T-helper 1 cell (primary cell): ENCODE data around the gene SYTL3.
"Not testable (repeated sequence)": the region's sequence is repeated elsewhere in the genome, so short reads cannot be mapped to it uniquely, and the experiment has no call there.

Experiments used
- DNase-seq, 5 donors: peaks; one replicate each; pipeline ENCODE4 v3.0.0-alpha.2; 2012 to 2020

SYTL3 gene

DNA sequence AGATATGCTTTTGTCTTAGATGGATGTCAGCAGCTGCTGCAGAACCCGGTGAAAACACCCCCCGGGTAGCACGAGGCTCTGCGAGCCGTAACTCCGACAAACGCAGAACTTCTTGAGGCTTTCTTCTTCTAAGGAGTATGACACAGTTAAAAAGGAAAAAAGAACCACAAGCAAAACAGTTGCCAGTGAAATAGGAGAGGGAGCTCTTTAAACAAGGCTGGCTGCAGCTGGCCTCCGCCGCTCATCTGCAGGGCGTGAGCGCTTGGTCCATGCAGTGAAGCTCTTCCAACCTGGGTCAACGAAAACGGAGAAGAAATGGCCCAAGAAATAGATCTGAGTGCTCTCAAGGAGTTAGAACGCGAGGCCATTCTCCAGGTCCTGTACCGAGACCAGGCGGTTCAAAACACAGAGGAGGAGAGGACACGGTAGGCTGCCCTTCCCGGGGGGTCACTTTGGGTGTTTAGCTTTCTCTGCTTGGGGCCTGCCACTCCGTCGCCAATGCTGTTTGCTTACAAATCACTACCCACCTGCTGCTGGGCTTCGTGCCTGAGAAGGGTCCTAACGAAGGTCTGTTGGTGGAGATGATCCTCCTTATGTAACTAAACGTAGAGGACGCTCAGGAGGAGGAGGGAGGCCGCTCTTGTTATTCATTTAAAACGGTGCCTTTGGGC lies 13.2 kb downstream of the SYTL3 start:
- DNase-seq, result no peak

DNA sequence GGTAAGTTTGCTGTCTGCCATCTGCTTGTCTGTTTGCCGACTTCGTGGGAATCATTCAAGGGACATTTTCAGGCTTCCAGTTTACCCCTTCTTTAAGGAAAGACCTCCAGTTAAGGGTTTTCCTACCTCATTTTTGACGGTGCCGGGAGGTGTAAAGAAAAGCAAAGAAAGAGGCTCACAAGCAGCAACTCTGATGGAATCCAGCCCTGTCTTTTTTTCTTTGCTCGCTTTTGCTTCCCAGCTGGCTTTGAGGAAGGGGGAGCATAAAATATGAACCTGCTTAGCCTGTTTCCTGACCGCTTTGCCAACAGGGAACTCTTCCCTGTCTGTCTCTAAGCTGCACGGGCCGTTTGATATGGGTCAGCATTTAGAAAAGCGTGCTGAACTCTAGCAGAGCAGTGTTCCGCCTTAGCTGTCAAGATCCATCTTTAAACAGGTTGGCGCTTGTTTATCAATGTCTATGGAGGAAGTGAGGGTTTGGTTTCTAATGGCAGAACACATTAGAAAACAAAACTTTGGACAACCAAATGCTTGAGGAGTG lies 13.8 kb downstream of the SYTL3 start:
- no peak for DNase-seq

DNA sequence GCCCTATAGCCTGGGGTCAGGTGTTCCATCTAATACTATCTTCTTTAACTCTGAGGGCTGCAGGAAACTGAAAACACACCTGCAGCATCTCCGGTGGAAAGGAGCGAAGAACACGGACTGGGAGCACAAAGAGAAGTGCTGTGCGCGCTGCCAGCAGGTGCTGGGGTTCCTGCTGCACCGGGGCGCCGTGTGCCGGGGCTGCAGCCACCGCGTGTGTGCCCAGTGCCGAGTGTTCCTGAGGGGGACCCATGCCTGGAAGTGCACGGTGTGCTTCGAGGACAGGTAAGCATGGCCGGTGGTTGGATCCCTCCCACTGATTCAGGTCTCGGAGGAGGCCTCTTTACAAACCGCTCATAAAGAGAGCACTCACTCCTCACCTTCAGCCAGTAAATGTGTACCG lies 15.5 kb downstream of the SYTL3 start:
- DNase-seq, result no peak

DNA sequence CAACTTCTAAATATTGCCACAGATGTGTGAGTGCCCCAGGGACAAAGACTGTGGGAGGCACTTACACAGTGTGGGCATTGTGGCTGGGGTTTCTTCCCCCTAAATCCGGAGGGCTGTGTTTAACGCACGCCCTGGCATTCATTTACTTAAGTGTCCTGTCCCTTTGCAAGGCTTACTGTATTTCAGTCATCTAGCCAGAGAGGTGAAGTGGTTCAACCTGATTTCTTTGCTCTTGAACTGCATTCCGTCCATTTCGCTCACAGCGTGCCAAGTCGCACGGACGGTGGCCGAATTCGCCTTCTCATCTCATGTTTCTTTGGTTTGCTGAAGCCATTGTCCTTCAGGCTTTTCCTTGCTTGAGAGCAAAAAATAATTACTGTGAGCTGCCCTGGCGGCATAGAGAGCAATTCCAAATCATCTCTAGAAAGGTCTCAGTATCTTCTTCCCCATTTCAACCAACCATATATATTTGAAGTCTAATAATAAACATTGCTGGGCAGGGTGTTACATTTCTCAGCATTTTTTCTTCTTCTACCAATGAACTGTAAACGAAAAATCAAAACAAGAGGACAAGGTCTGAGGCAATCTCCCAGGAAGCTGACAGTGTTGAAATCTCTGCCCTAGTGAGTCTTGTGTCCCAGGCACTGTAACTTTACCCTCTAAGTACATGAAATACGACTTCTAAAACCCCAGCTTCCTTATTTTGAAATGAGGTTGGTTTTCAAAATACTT lies 16.9 kb downstream of the SYTL3 start:
- no peak for DNase-seq

DNA sequence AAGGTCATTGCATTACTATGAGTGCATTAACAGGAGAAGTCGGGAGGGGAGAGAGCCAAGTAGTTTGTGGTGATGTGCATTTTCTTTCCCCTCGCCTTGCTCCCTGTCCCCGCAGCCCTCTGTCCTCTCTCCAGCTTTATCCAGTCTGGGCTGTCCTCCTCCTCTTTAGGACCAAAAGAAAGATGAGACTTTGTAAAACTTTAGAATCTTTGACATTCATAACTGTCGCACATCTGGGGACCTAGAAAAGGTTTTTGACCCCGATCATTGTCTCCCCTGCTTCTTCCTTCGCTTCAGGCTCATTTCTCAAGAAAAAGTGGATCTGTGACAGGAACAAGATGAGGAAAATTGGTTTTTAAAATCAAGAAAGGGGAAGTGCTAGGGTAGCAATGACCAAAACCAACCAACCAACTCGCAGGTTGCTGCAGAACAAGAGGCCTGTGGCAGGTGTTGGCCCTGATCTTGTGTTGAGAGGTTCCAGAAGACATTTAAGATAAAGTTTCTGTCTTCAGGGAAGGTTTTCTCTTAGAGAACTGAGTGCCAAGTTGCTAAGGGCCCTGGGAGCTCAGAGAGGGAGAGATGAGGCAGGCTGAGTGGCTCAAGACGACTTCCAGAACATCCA lies 17.6 kb downstream of the SYTL3 start:
- no peak for DNase-seq

DNA sequence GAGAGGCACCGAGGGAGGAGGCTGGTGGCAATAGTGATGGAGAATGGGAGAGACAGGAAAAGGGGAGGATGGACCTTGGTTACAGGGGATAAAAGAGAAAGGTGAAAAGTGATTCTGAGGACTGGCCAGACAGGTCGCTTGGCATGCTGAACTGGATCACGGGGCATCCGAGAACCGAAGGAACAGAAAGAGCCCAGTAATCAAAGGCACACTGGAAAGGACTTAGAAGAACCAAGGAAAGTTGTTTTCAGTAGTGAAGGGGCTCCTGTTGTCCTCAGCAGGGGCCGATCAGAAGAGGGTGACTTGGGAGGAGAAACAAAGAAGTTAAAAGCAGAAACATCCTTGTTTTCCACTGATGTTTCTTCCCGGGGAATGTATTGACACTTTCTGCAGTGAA lies 18.9 kb downstream of the SYTL3 start:
- DNase-seq, result no peak

DNA sequence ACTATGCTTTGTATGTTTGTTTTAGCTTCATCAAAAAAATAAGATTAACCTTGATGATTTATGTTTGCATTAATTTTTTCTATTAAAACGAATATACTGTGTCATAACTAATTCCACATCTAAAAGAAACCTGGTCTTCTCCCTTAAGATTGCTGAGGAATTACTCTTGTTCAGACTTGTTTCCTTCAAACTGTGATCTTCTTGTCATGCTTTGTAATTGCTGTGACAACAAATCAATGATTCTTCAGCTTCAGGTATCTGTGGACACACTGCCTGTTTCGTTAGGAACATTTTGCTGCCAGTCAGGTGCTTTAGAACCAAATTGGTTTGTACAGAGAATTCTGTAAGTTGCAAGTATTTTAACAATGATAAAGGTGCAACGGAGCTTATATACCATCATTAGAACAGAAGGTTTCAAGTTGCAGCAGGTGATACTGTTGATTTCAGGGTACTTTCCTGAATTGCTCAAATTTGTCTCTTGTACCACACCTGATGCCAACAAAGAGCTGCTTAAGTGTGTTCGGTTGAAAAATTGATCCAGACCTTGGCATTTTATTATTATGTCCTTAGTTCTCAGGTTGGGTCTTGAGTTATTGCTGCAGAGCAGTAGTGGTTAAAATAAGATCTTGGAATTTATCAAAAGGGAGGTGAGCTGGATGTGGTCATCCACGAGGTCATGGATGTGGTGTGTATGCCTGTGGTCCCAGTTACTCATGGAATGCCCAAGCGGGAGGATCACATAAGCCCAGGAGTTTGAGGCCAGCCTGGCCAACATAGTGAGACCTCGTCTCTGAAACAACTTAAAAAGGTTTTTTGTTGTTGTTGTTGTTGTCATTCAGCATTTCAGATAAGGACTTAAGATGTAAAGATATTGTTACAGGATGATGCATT lies 19.5 kb downstream of the SYTL3 start:
- no peak for DNase-seq

DNA sequence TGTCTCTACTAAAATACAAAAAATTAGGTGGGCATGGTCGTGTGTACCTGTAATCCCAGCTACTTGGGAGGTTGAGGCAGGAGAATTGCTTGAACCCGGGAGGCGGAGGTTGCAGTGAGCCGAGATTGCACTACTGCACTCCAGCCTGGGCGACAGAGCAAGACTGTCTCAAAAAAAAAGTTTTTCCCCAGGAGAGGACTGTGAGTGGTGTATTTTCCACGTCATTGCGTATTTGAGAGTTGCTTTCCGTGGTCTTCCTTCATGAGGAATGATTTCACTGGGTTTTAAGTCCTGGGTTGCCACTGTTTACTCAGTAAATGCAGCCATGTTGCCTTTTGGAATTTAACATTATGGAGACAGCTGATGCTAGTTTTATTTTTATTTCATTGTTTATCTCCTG lies 22.3 kb downstream of the SYTL3 start:
- not testable (repeated sequence) for DNase-seq

DNA sequence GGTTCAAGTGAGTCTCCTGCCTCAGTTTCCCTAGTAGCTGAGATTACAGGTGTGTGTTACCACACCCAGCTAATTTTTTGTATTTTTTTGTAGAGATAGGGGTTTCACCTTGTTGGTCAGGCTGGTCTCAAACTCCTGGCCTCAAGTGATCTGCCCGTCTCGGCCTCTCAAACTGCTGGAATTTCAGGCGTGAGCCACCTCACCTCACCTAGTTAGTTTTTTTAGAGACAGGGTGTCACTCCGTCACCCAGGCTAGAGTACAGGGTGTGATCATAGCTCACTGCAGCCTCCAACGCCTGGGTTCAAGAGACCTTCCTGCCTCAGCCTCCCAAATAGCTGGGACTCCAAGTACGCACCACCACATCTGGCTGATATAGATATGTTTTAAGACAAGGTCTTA lies 22.9 kb downstream of the SYTL3 start:
- DNase-seq, result no peak

DNA sequence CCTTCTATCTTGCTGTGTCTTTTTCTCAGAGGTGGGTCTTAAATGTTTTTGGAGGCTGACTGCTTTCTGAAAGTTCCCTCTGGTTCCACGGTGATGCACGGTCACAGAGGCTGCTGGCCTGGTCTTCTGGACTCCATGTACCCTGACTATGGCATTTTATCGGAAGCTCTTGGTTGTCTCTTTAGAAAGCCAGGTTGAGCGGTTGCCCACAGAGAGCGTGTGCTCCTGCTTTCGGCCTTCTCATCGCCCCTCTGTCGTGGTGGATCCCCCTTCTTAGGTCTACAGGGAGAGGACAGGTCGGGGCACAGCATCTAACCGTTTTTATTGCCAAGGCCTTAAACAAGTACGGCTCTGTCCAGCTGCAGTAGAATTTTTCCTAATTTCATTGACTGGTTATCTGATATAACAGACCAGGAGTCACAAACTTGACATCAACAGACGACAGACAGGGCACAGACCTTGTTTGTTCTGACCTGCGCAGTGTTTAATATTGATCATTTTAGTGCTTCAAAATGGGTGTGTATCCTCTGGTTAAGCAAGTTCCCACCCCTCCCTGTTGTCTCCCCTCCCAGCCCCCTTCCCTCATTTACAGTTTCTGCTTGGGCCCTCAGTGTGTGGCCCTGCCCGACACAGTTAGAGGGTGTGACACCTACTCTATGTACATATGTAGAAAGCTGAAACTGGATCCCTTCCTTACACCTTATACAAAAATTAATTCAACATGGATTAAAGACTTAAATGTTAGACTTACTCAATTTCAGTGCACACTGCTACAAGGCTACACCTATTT lies 24.7 kb downstream of the SYTL3 start:
- DNase-seq, result no peak

DNA sequence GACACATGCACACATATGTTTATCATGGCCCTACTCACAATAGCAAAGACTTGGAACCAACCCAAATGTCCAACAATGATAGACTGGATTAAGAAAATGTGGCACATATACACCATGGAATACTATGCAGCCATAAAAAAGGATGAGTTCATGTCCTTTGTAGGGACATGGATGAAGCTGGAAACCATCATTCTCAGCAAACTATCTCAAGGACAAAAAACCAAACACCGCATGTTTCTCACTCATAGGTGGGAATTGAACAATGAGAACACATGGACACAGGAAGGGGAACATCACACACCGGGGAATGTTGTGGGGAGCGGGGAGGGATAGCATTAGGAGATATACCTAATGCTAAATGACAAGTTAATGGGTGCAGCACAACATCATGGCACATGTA lies 27.2 kb downstream of the SYTL3 start:
- not testable (repeated sequence) for DNase-seq

DNA sequence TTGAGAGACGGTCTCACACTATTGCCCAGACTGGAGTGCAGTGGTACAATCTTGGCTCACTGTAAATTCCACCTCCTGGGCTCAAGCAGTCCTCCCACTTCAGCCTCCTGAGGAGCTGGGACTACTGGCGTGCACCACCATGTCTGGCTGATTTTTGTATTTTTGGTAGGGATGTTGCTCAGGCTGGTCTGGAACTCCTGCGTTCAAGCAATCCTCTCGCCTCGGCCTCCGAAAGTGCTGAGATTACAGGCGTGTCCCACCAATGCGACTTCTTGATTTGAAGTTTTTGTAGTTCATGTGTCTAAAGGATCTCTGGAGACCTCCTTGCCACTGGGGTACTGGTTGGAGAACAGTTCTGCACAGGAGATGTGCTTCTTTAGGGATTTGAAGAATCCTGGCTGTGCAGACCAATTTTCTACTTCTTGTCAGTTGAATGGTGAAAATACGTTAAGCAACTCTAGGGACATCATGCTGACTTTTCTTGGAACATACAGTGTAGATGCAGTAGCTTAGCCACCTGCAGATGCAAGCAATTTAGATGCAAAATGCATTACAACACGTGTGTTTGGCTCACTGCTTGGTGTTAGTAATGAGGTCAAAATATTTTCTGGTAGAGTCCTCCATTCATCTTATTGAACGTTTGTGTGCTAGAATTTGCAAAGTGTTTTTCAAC lies 28.2 kb downstream of the SYTL3 start:
- DNase-seq, result no peak

DNA sequence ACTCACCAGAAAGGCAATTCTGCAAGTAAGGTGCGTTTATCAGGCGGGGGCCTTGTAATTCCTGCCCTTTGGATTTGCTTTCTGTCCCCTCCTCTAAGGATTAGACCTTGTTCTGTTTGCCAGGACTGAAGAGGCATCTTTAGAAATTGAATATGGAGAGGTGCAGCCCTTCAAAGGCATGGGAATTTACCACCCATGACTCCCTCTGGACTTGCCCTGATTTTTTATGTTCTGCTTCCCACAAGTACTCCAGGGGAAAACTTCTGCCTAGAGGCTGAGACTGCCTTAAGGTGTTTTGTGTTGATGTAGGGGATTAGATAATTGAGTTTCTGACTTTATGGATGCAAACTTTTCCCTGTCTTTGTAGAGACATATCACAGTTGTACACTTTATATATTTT lies 30.2 kb downstream of the SYTL3 start:
- no peak for DNase-seq

DNA sequence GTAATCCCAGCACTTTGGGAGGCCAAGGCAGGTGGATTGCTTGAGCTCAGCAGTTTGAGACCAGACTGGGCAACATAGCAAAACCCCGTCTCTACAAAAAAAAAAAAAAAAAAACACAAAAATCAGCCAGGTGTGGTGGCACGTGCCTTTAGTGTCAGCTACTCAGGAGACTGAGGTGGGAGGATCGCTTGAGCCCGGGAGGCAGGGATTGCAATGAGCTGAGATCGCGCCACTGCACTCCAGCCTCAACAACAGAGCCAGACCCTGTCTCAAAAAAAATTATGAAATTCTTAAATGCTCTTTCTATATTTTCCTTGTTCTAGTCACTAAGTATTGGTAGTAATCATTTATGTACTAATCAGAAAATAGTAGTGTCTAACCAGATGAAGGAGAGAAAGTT lies 30.6 kb downstream of the SYTL3 start:
- no peak for DNase-seq

DNA sequence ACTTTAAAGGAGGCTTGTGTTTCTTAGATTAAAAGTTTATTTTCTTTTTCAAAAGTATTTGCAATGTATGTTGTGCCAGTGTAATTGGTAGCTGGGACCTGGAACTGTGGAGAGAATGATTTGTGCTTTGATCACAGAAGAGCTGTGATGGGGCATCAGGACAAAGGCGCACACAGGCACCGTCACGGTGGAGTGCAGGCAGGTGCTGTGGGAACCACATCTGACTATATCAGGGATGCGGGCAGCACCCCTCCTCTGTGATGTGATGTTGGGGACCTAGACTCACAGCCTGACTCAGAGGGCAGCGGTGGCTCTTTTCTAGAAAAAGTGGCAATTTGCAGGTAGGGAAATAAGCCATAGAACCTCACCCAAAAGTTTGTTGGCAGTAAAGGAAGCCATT lies 34.5 kb downstream of the SYTL3 start:
- DNase-seq, result no peak

DNA sequence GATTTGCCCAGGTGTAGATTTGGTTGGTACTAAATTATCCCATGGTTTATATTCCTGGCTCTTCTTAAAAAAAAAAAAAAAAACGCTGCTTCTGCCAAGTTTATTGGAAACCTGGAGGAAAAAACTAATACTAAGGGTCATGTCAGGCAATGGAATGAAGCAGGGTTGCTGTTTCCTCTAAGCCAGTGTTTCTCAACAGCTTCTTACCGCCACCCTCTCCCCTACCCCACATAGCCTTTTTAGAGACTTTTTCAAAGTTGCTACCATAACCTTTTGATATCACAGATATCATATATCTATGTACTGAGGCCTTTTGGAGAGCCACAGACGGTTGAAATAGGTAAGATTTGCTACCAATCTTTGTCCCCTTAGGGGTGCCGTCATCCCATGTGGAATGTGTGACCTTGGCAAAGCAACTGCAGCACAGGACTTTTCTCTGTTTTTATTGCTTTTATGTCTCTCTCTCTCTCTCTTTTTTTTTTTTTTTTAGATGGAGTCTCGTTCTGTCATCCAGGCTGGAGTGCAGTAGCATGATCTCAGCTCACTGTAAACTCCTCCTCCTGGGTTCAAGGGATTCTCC lies 35.0 kb downstream of the SYTL3 start:
- no peak for DNase-seq

DNA sequence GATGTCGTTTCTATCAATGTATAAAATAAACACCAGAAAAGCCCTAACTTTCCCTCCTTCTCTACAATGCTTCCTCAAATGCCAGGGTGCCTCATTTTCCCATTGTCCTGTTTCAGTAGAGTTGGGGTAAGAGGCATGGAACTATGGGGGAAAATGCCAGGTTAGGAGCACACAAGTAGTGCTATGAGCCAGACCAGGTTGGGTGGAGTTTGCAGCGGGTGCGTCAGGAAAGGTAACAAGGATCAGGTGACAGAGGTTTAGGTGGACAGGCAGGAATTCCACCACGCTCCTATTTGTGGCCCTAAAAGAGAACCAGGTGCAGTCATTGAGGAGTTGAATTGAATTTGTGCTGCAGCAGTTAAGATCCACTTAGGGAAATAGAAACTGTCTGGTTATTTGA lies 36.5 kb downstream of the SYTL3 start:
- no peak for DNase-seq

DNA sequence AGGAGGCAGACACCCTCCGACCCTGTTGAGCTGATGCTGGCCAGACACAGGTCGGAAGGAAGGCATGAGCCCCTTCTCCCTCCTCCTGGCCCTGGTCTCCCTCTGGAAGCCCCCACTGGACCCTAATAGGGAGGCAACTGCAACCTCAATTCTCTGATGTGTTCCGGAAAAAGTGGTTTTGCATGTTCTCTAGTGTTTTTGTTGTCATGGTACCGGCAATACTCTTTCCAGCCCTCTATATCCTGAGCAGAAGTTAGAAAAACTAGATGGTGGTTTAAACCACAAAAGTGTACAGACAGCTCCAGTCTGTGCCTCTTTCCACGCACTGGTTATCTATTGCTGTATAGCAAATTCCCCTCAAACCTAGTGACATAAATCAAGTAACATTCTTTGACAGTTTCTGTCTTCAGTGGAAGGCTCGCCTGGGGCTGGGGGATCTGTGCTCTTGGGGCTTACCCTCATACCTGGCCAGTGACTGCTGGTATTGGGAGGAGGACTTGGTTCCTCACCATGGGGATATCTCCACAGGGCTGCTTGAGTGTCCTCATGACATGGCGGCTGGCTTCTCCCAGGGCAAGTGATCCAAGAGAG lies 37.0 kb downstream of the SYTL3 start:
- DNase-seq, result peak in 4 of 5 donors; percentile 32 to 75 (median 38)

DNA sequence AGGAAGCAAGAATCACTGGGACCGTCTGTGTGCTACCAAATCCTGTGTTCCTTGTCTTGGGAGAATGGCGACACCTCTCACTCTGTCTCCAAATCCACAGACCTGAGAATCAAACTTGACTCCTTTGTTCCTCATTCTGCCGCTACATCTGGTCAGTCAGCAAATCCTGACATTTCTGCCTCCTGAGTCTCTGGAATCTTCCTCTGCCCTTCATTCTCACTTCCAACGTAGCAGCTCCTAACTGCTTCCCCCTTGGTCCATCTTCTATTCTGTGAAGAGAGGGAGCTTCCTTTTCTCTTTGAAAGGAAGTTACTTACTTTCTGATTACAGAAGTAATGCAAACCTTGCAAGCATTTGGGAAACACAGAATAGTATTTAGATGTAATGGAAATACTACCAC lies 37.7 kb downstream of the SYTL3 start:
- no peak for DNase-seq

DNA sequence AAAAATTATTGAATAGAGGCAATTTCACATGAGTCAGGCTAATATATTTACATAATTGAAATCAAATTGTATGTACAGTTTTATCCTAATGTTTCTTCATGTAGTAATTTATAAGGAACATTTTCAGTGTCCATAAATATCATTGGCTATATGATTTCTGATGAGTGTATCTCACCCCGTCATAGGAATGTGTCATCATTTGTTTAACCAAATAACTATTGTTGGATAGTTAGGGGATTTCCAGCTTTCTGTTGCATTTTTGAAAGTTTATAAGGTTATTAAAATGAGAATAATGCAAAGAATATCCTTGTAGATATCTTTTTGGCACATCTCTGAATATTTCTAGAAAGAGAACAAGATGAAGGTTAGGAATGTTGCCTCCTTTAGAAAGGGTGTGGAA lies 39.0 kb downstream of the SYTL3 start:
- DNase-seq, result no peak

DNA sequence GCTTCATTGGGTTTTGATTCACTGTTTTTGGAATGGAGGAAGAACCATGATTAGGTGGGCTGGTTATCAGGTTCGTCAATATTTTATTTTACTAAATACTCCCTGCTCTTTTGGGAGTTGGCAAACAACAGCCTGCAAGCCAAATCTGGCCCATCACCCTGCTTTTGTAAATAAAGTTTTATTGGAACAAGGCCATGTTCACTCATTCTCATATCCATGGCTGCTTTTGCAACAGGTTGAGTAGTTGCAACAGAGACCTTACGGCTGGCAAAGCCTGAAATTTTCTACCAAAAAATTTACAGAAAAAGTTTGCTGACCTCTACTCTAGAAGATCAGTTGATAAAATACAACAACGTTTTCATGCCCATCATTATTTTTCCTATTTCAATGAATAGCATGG lies 45.1 kb downstream of the SYTL3 start:
- no peak for DNase-seq
